NOMO-1 treated with dmso at 0.1 percent for 144 hours (cell line): ENCODE results near the gene MCRS1.
"Not testable (repeated sequence)": the region's sequence is repeated elsewhere in the genome, so short reads cannot be mapped to it uniquely, and the experiment has no call there.

Source experiments
- DNase-seq: peaks from one replicate; lab custom pipeline; 2025; ENCODE audit not compliant: unreplicated experiment; lab: John Stamatoyannopoulos, UW

Gene MCRS1

GRCh38 chr12:49567611-49568441 is at the start of gene MCRS1:
Gene MCRS1, minus strand, starts transcription at chr12:49568142. Its CDS starts 1,411 bp downstream, at chr12:49566731.
- DNase-seq: peak; percentile 87

- no peak for DNase-seq
Observed at GRCh38 chr12:49616533-49617219, 48.7 kb upstream of the MCRS1 start.

GRCh38 chr12:49615725-49616124 is 47.8 kb upstream of the MCRS1 start:
- DNase-seq: no peak

- DNase-seq: no peak
Observed at GRCh38 chr12:49612210-49612609, 44.3 kb upstream of the MCRS1 start.

- not testable (repeated sequence) for DNase-seq
Observed at GRCh38 chr12:49610785-49611184, 42.8 kb upstream of the MCRS1 start.

GRCh38 chr12:49609875-49610154 is 41.9 kb upstream of the MCRS1 start:
- no peak for DNase-seq

- DNase-seq: no peak
Observed at GRCh38 chr12:49609059-49609874, 41.3 kb upstream of the MCRS1 start.

- not testable (repeated sequence) for DNase-seq
Observed at GRCh38 chr12:49605539-49605938, 37.6 kb upstream of the MCRS1 start, which contains the start of gene FAM186B. Gene FAM186B, minus strand, starts transcription at chr12:49605639. Its CDS starts 162 bp downstream, at chr12:49605477.

GRCh38 chr12:49604856-49605255 is 36.9 kb upstream of the MCRS1 start:
- no peak for DNase-seq

- DNase-seq: no peak
Observed at GRCh38 chr12:49603721-49604120, 35.8 kb upstream of the MCRS1 start.

- no peak for DNase-seq
Observed at GRCh38 chr12:49599961-49600360, 32.0 kb upstream of the MCRS1 start.

GRCh38 chr12:49598527-49598926 is 30.6 kb upstream of the MCRS1 start:
- DNase-seq: no peak

GRCh38 chr12:49588721-49589516 is 21.0 kb upstream of the MCRS1 start:
- DNase-seq: no peak

GRCh38 chr12:49588281-49588680 is 20.3 kb upstream of the MCRS1 start:
- no peak for DNase-seq

- DNase-seq: no peak
Observed at GRCh38 chr12:49587174-49587908, 19.4 kb upstream of the MCRS1 start.

GRCh38 chr12:49585477-49586459 is 17.8 kb upstream of the MCRS1 start:
- no peak for DNase-seq

GRCh38 chr12:49584591-49584990 is 16.6 kb upstream of the MCRS1 start:
- no peak for DNase-seq

GRCh38 chr12:49583366-49584094 is 15.6 kb upstream of the MCRS1 start:
- no peak for DNase-seq
